ENCODE results near the gene AMER1. TPM values are rescaled to one million over a fixed set of nuclear protein-coding genes. Genes with fewer than 3 reads are reported as not detected.
"Not testable (repeated sequence)": the region's sequence is repeated elsewhere in the genome, so short reads cannot be mapped to it uniquely, and the experiment has no call there.

AMER1 gene
- total and polyA plus RNA-seq, 2 donors (not counting 1 experiment from before 2014, with no cell fraction given): 0.95 to 1.7 TPM

GRCh38 chrX:64218023-64218422 is 12.5 kb upstream of the AMER1 start:
- Histone ChIP-seq H3K27me3 (ENCODE audit: control insufficient read depth, insufficient read depth, low read length) (no peaks in the 10 kb centered on the region), H3K9me3 (ENCODE audit: control insufficient read depth, insufficient read depth, low read depth, low read length) (no peaks in the 10 kb centered on the region), H3K36me3 (ENCODE audit: control insufficient read depth, insufficient read depth, low read length) (no peaks in the 10 kb centered on the region), H3K4me1 (ENCODE audit: control insufficient read depth, extremely low read depth, insufficient read depth, low read length) (no peaks in the 10 kb centered on the region), H4K20me1 (ENCODE audit: control insufficient read depth, extremely low read depth, insufficient read depth, low read length) (no peaks in the 10 kb centered on the region), H3K79me2 (ENCODE audit: control insufficient read depth, insufficient read depth, low read length) (no peaks in the 10 kb centered on the region), H3K27ac (ENCODE audit: insufficient read depth, low read length) (no peak overlapping the region), H3K9ac (ENCODE audit: insufficient read depth, low read length) (no peak overlapping the region), H3K4me2 (ENCODE audit: extremely low read depth, insufficient read depth, low read length) (no peak overlapping the region), H2AFZ (ENCODE audit: low read length) (no peak overlapping the region), H3K4me3 (replicated peaks in 1 of 4; ENCODE audit: control extremely low read depth in 1 of 4, insufficient read depth in 1 of 4, low read depth in 3 of 4, low read length in 4 of 4) (no peak overlapping the region)
- DNase-seq (ENCODE audit: low read depth in 2 of 2): no peak
- no peak for TF ChIP-seq EZH2 (IDR thresholded peaks at IDR 0.05; ENCODE audit: low read length, missing control alignments)

GRCh38 chrX:64213989-64214388 is 8.5 kb upstream of the AMER1 start:
- H3K27ac ChIP-seq (ENCODE audit: insufficient read depth, low read length); H3K36me3 ChIP-seq (ENCODE audit: control insufficient read depth, insufficient read depth, low read length); H4K20me1 ChIP-seq (ENCODE audit: control insufficient read depth, extremely low read depth, insufficient read depth, low read length); H2AFZ ChIP-seq (ENCODE audit: low read length); H3K27me3 ChIP-seq (ENCODE audit: control insufficient read depth, insufficient read depth, low read length); DNase-seq (ENCODE audit: low read depth in 2 of 2); H3K4me3 ChIP-seq (replicated peaks in 1 of 4; ENCODE audit: control extremely low read depth in 1 of 4, insufficient read depth in 1 of 4, low read depth in 3 of 4, low read length in 4 of 4); H3K4me2 ChIP-seq (ENCODE audit: extremely low read depth, insufficient read depth, low read length); H3K9ac ChIP-seq (ENCODE audit: insufficient read depth, low read length); H3K4me1 ChIP-seq (ENCODE audit: control insufficient read depth, extremely low read depth, insufficient read depth, low read length); H3K9me3 ChIP-seq (ENCODE audit: control insufficient read depth, insufficient read depth, low read depth, low read length); H3K79me2 ChIP-seq (ENCODE audit: control insufficient read depth, insufficient read depth, low read length): not testable (repeated sequence)

- no peaks in the 10 kb centered on the region for H3K27me3 ChIP-seq (ENCODE audit: control insufficient read depth, insufficient read depth, low read length)
- H3K9ac ChIP-seq (ENCODE audit: insufficient read depth, low read length): peak overlapping the region; percentile 27
- DNase-seq (ENCODE audit: low read depth in 2 of 2): peak in 1 of 2 donors; percentile 70
- peak overlapping the region; percentile 51 for H3K4me2 ChIP-seq (ENCODE audit: extremely low read depth, insufficient read depth, low read length)
- no peaks in the 10 kb centered on the region for H4K20me1 ChIP-seq (ENCODE audit: control insufficient read depth, extremely low read depth, insufficient read depth, low read length)
- no peaks in the 10 kb centered on the region for H3K79me2 ChIP-seq (ENCODE audit: control insufficient read depth, insufficient read depth, low read length)
- H3K9me3 ChIP-seq (ENCODE audit: control insufficient read depth, insufficient read depth, low read depth, low read length): no peaks in the 10 kb centered on the region
- H3K36me3 ChIP-seq (ENCODE audit: control insufficient read depth, insufficient read depth, low read length): no peaks in the 10 kb centered on the region
- H3K4me1 ChIP-seq (ENCODE audit: control insufficient read depth, extremely low read depth, insufficient read depth, low read length): no peaks in the 10 kb centered on the region
- no peak for TF ChIP-seq EZH2 (IDR thresholded peaks at IDR 0.05; ENCODE audit: low read length, missing control alignments)
- TF ChIP-seq CTCF (conservative IDR thresholded peaks at IDR 0.05 in 1 of 2, IDR thresholded peaks at IDR 0.05 in 1 of 2; ENCODE audit: low read depth in 1 of 2, low read length in 2 of 2): no peak
- peak overlapping the region; percentile 55 for H2AFZ ChIP-seq (ENCODE audit: low read length)
- peak overlapping the region; percentile 78 for H3K27ac ChIP-seq (ENCODE audit: insufficient read depth, low read length)
- H3K4me3 ChIP-seq (replicated peaks in 1 of 4; ENCODE audit: control extremely low read depth in 1 of 4, insufficient read depth in 1 of 4, low read depth in 3 of 4, low read length in 4 of 4): peak overlapping the region in 3 of 4 experiments; percentile 51 to 68 (median 62)
Measured at GRCh38 chrX:64206556-64207162, 1.2 kb upstream of the AMER1 start.

GRCh38 chrX:64205735-64206501 is 410 bp upstream of the AMER1 start:
- peak overlapping the region; percentile 51 to 68 (median 60) for H3K4me3 ChIP-seq (replicated peaks in 1 of 4; ENCODE audit: control extremely low read depth in 1 of 4, insufficient read depth in 1 of 4, low read depth in 3 of 4, low read length in 4 of 4)
- no peaks in the 10 kb centered on the region for H4K20me1 ChIP-seq (ENCODE audit: control insufficient read depth, extremely low read depth, insufficient read depth, low read length)

More at GRCh38 chrX:64205735-64206501, 410 bp upstream of the AMER1 start:
- Histone ChIP-seq H3K79me2 (ENCODE audit: control insufficient read depth, insufficient read depth, low read length) (no peaks in the 10 kb centered on the region), H3K9me3 (ENCODE audit: control insufficient read depth, insufficient read depth, low read depth, low read length) (no peaks in the 10 kb centered on the region), H3K9ac (ENCODE audit: insufficient read depth, low read length) (peak overlapping the region; percentile 48), H3K4me1 (ENCODE audit: control insufficient read depth, extremely low read depth, insufficient read depth, low read length) (no peaks in the 10 kb centered on the region), H3K36me3 (ENCODE audit: control insufficient read depth, insufficient read depth, low read length) (no peaks in the 10 kb centered on the region), H2AFZ (ENCODE audit: low read length) (peak overlapping the region; percentile 63), H3K4me2 (ENCODE audit: extremely low read depth, insufficient read depth, low read length) (peak overlapping the region; percentile 51), H3K27ac (ENCODE audit: insufficient read depth, low read length) (peak overlapping the region; percentile 78), H3K27me3 (ENCODE audit: control insufficient read depth, insufficient read depth, low read length) (no peaks in the 10 kb centered on the region)
- peak; percentile 90 to 91 for DNase-seq (ENCODE audit: low read depth in 2 of 2)
- no peak for TF ChIP-seq EZH2 (IDR thresholded peaks at IDR 0.05; ENCODE audit: low read length, missing control alignments)
- TF ChIP-seq CTCF (conservative IDR thresholded peaks at IDR 0.05 in 1 of 2, IDR thresholded peaks at IDR 0.05 in 1 of 2; ENCODE audit: low read depth in 1 of 2, low read length in 2 of 2): no peak
